Memory B cell (primary cell): ENCODE measurements around the gene LOC128125822.
"Not testable (repeated sequence)": the region's sequence is repeated elsewhere in the genome, so short reads cannot be mapped to it uniquely, and the experiment has no call there.

Source experiments
- ATAC-seq: fragments of 150-1000 bp; cut with Tn5 transposase; 2 replicates; pipeline ENCODE4 v1.10.0; 2021; ENCODE audit warnings: low read depth, mild to moderate bottlenecking, moderate library complexity
- DNase-seq, 2 donors: peaks; one replicate each; pipeline ENCODE4 v3.0.0; 2022; ENCODE audit warnings: low spot score in 2 of 2
- H3K27ac Mint-ChIP-seq: one replicate; pipeline ENCODE4 v1.8.0; 2022; ENCODE audit warnings: mild to moderate bottlenecking, moderate library complexity, mixed read lengths
- H3K27me3 Mint-ChIP-seq: one replicate; pipeline ENCODE4 v1.8.0; 2022; ENCODE audit warnings: mixed read lengths
- H3K36me3 Mint-ChIP-seq: one replicate; pipeline ENCODE4 v1.8.0; 2022; ENCODE audit warnings: mild to moderate bottlenecking, mixed read lengths
- H3K4me1 Mint-ChIP-seq: one replicate; pipeline ENCODE4 v1.8.0; 2022; ENCODE audit warnings: mixed read lengths
- H3K4me3 Mint-ChIP-seq: one replicate; pipeline ENCODE4 v1.8.0; 2022; ENCODE audit warnings: mild to moderate bottlenecking, moderate library complexity, mixed read lengths
- H3K9me3 Mint-ChIP-seq: one replicate; pipeline ENCODE4 v1.8.0; 2022; ENCODE audit warnings: mixed read lengths

Gene LOC128125822

GRCh38 chr6:63572044-63572746, at the start of gene LOC128125822, which contains the start of gene PTP4A1:
Gene LOC128125822 (plus strand): TSS chr6:63572480.
Gene PTP4A1 (plus strand): TSS chr6:63572480. CDS start chr6:63576881, 4,401 bp downstream.
- Mint-ChIP-seq H3K9me3 (no peaks in the 10 kb centered on the region), H3K27ac (peak within 1 kb of the TSS; percentile 96), H3K4me1 (peaks cover 12% of the 10 kb centered on the region), H3K27me3 (no peaks in the 10 kb centered on the region), H3K4me3 (peak within 1 kb of the TSS; percentile 89), H3K36me3 (peaks cover 2% of the 10 kb centered on the region)
- DNase-seq (peak; percentile 94 to 95), ATAC-seq (peak; percentile 79)

- H3K4me3 Mint-ChIP-seq, H3K27me3 Mint-ChIP-seq, H3K27ac Mint-ChIP-seq, DNase-seq, H3K36me3 Mint-ChIP-seq, H3K9me3 Mint-ChIP-seq, ATAC-seq: not testable (repeated sequence)
- peaks cover 15% of the 10 kb centered on the region for H3K4me1 Mint-ChIP-seq
Observed at GRCh38 chr6:63522911-63523287, 49.4 kb upstream of the LOC128125822 start.

- no peak overlapping the region for H3K27ac Mint-ChIP-seq
- no peak overlapping the region for H3K4me3 Mint-ChIP-seq
- H3K4me1 Mint-ChIP-seq = peaks cover 15% of the 10 kb centered on the region
- ATAC-seq (no peak), DNase-seq (no peak)
- no peaks in the 10 kb centered on the region for H3K36me3 Mint-ChIP-seq
- H3K27me3 Mint-ChIP-seq = no peaks in the 10 kb centered on the region
- no peaks in the 10 kb centered on the region for H3K9me3 Mint-ChIP-seq
Observed at GRCh38 chr6:63523630-63524029, 48.6 kb upstream of the LOC128125822 start.

GRCh38 chr6:63525186-63525878, 46.9 kb upstream of the LOC128125822 start:
- Mint-ChIP-seq H3K27me3 (no peaks in the 10 kb centered on the region), H3K27ac (no peak overlapping the region), H3K4me3 (no peak overlapping the region), H3K9me3 (no peaks in the 10 kb centered on the region), H3K36me3 (no peaks in the 10 kb centered on the region), H3K4me1 (peaks cover 4% of the 10 kb centered on the region)
- DNase-seq = no peak
- ATAC-seq = peak; percentile 34

GRCh38 chr6:63526931-63527330, 45.3 kb upstream of the LOC128125822 start:
- no peaks in the 10 kb centered on the region for H3K36me3 Mint-ChIP-seq
- H3K9me3 Mint-ChIP-seq = no peaks in the 10 kb centered on the region
- H3K27me3 Mint-ChIP-seq = no peaks in the 10 kb centered on the region
- H3K27ac Mint-ChIP-seq = no peak overlapping the region
- DNase-seq = no peak
- H3K4me3 Mint-ChIP-seq = no peak overlapping the region
- ATAC-seq = no peak
- H3K4me1 Mint-ChIP-seq = peaks cover 4% of the 10 kb centered on the region

GRCh38 chr6:63527658-63528514, 44.4 kb upstream of the LOC128125822 start:
- Mint-ChIP-seq H3K36me3 (no peaks in the 10 kb centered on the region), H3K27me3 (no peaks in the 10 kb centered on the region), H3K4me1 (peaks cover 4% of the 10 kb centered on the region), H3K4me3 (no peak overlapping the region), H3K9me3 (no peaks in the 10 kb centered on the region), H3K27ac (no peak overlapping the region)
- ATAC-seq (no peak), DNase-seq (no peak)

- no peak overlapping the region for H3K27ac Mint-ChIP-seq
Observed at GRCh38 chr6:63529498-63529897, 42.8 kb upstream of the LOC128125822 start.

GRCh38 chr6:63530182-63530581, 42.1 kb upstream of the LOC128125822 start:
- ATAC-seq = no peak
- Mint-ChIP-seq H3K27ac (no peak overlapping the region), H3K9me3 (no peaks in the 10 kb centered on the region), H3K4me1 (peaks cover 4% of the 10 kb centered on the region), H3K36me3 (no peaks in the 10 kb centered on the region), H3K27me3 (no peaks in the 10 kb centered on the region), H3K4me3 (no peak overlapping the region)
- DNase-seq = no peak

More at GRCh38 chr6:63529498-63529897, 42.8 kb upstream of the LOC128125822 start:
- DNase-seq (no peak), ATAC-seq (no peak)
- Mint-ChIP-seq H3K4me1 (peaks cover 4% of the 10 kb centered on the region), H3K27me3 (no peaks in the 10 kb centered on the region), H3K4me3 (no peak overlapping the region), H3K36me3 (no peaks in the 10 kb centered on the region), H3K9me3 (no peaks in the 10 kb centered on the region)

GRCh38 chr6:63530991-63531390, 41.3 kb upstream of the LOC128125822 start:
- H3K27ac Mint-ChIP-seq = no peak overlapping the region
- no peak overlapping the region for H3K4me3 Mint-ChIP-seq
- DNase-seq (no peak), ATAC-seq (no peak)
- H3K27me3 Mint-ChIP-seq = no peaks in the 10 kb centered on the region
- no peaks in the 10 kb centered on the region for H3K9me3 Mint-ChIP-seq
- no peaks in the 10 kb centered on the region for H3K4me1 Mint-ChIP-seq
- H3K36me3 Mint-ChIP-seq = no peaks in the 10 kb centered on the region

GRCh38 chr6:63533026-63533425, 39.3 kb upstream of the LOC128125822 start:
- H3K27ac Mint-ChIP-seq = no peak overlapping the region
- H3K27me3 Mint-ChIP-seq = no peaks in the 10 kb centered on the region
- no peak for DNase-seq
- H3K4me1 Mint-ChIP-seq = peaks cover 8% of the 10 kb centered on the region
- H3K9me3 Mint-ChIP-seq = no peaks in the 10 kb centered on the region
- ATAC-seq = no peak
- H3K36me3 Mint-ChIP-seq = no peaks in the 10 kb centered on the region
- H3K4me3 Mint-ChIP-seq = no peak overlapping the region

GRCh38 chr6:63533952-63534351, 38.3 kb upstream of the LOC128125822 start:
- ATAC-seq (no peak), DNase-seq (no peak)
- H3K27ac Mint-ChIP-seq = no peak overlapping the region
- no peaks in the 10 kb centered on the region for H3K27me3 Mint-ChIP-seq
- H3K36me3 Mint-ChIP-seq = no peaks in the 10 kb centered on the region
- peaks cover 8% of the 10 kb centered on the region for H3K4me1 Mint-ChIP-seq
- no peaks in the 10 kb centered on the region for H3K9me3 Mint-ChIP-seq
- no peak overlapping the region for H3K4me3 Mint-ChIP-seq

- ATAC-seq (no peak), DNase-seq (no peak)
- H3K27ac Mint-ChIP-seq = no peak overlapping the region
- H3K4me1 Mint-ChIP-seq = peaks cover 8% of the 10 kb centered on the region
- H3K36me3 Mint-ChIP-seq = no peaks in the 10 kb centered on the region
- H3K4me3 Mint-ChIP-seq = no peak overlapping the region
- H3K9me3 Mint-ChIP-seq = peaks cover 2% of the 10 kb centered on the region
- peaks cover 1% of the 10 kb centered on the region for H3K27me3 Mint-ChIP-seq
Observed at GRCh38 chr6:63537201-63537958, 34.9 kb upstream of the LOC128125822 start.

- Mint-ChIP-seq H3K36me3 (peaks cover 2% of the 10 kb centered on the region), H3K27ac (no peak overlapping the region), H3K4me3 (no peak overlapping the region), H3K9me3 (peaks cover 6% of the 10 kb centered on the region), H3K27me3 (peaks cover 5% of the 10 kb centered on the region), H3K4me1 (peaks cover 8% of the 10 kb centered on the region)
- ATAC-seq = no peak
- no peak for DNase-seq
Observed at GRCh38 chr6:63537959-63538300, 34.4 kb upstream of the LOC128125822 start.
